GM23248 (cell line): ENCODE results near the gene MYNN.

ENCODE experiments used
- EZH2 ChIP-seq: fragments of 200-600 bp; sonication (generic); IDR thresholded peaks from 2 replicates; pipeline ENCODE4 v1.6.1; 2018; ENCODE audit warnings: antibody characterized with exemption, mild to moderate bottlenecking; ENCODE audit not compliant: insufficient read depth, poor library complexity, severe bottlenecking
- EZH2phosphoT487 ChIP-seq: fragments of 200-600 bp; sonication (generic); IDR thresholded peaks from 2 replicates; pipeline ENCODE4 v1.6.1; 2018; ENCODE audit warnings: antibody characterized with exemption, moderate library complexity, mild to moderate bottlenecking, low read depth; ENCODE audit not compliant: insufficient read depth

- TF ChIP-seq EZH2: no peak
- TF ChIP-seq EZH2phosphoT487: no peak
Observed at GRCh38 chr3:169809230-169809795, 36.1 kb downstream of the MYNN start.
